ENCODE measurements around the gene NOVA1.

DNA sequence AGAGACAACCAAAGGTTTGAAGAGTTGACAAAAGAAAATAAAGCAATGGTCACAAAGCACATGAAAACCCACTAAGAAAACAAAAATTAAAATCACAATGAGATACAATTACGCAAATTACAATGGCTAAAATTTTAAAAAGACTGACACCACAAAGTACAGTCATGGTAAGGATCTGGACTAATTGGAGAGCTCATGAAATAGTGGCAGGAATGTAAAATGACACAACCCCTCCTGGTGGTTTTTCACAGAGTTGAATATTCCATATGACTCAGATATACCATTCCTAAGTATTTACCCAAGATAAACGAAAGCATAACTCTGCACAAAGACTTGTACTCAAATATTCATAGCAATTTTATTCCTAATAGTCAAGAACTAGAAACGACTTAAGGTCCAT is 65.9 kb downstream of the NOVA1 start:
- TF ChIP-seq, protein P1, sequence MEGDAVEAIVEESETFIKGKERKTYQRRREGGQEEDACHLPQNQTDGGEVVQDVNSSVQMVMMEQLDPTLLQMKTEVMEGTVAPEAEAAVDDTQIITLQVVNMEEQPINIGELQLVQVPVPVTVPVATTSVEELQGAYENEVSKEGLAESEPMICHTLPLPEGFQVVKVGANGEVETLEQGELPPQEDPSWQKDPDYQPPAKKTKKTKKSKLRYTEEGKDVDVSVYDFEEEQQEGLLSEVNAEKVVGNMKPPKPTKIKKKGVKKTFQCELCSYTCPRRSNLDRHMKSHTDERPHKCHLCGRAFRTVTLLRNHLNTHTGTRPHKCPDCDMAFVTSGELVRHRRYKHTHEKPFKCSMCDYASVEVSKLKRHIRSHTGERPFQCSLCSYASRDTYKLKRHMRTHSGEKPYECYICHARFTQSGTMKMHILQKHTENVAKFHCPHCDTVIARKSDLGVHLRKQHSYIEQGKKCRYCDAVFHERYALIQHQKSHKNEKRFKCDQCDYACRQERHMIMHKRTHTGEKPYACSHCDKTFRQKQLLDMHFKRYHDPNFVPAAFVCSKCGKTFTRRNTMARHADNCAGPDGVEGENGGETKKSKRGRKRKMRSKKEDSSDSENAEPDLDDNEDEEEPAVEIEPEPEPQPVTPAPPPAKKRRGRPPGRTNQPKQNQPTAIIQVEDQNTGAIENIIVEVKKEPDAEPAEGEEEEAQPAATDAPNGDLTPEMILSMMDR (IDR thresholded peaks at IDR 0.05; ENCODE audit: low read depth, low read length, missing input control): no peak
- TF ChIP-seq JUND (IDR thresholded peaks at IDR 0.05) (no peak), RXRA (IDR thresholded peaks at IDR 0.05) (no peak), RAD21 (IDR thresholded peaks at IDR 0.05) (no peak), TAF1 (conservative IDR thresholded peaks at IDR 0.05) (no peak), FOXA1 (IDR thresholded peaks at IDR 0.05) (no peak), ZBTB33 (IDR thresholded peaks at IDR 0.05) (no peak), MAX (IDR thresholded peaks at IDR 0.05) (no peak), GABPA (IDR thresholded peaks at IDR 0.05 in 1 of 2, conservative IDR thresholded peaks at IDR 0.05 in 1 of 2) (no peak), SP1 (IDR thresholded peaks at IDR 0.05) (no peak)
- TF ChIP-seq, protein P2, sequence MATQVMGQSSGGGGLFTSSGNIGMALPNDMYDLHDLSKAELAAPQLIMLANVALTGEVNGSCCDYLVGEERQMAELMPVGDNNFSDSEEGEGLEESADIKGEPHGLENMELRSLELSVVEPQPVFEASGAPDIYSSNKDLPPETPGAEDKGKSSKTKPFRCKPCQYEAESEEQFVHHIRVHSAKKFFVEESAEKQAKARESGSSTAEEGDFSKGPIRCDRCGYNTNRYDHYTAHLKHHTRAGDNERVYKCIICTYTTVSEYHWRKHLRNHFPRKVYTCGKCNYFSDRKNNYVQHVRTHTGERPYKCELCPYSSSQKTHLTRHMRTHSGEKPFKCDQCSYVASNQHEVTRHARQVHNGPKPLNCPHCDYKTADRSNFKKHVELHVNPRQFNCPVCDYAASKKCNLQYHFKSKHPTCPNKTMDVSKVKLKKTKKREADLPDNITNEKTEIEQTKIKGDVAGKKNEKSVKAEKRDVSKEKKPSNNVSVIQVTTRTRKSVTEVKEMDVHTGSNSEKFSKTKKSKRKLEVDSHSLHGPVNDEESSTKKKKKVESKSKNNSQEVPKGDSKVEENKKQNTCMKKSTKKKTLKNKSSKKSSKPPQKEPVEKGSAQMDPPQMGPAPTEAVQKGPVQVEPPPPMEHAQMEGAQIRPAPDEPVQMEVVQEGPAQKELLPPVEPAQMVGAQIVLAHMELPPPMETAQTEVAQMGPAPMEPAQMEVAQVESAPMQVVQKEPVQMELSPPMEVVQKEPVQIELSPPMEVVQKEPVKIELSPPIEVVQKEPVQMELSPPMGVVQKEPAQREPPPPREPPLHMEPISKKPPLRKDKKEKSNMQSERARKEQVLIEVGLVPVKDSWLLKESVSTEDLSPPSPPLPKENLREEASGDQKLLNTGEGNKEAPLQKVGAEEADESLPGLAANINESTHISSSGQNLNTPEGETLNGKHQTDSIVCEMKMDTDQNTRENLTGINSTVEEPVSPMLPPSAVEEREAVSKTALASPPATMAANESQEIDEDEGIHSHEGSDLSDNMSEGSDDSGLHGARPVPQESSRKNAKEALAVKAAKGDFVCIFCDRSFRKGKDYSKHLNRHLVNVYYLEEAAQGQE (IDR thresholded peaks at IDR 0.05): no peak

Data from liver (tissue), 3 donors.